AG08395 (cell line): ENCODE results near the gene NVL.
A peak's percentile ranks its signal among the peaks of the same experiment; 100 is the strongest.
"Not testable (repeated sequence)": the region's sequence is repeated elsewhere in the genome, so short reads cannot be mapped to it uniquely, and the experiment has no call there.

ENCODE experiments used
- DNase-seq: peaks from one replicate; pipeline ENCODE4 v3.0.0; 2012; ENCODE audit warnings: mixed read lengths, low spot score

The NVL gene

DNA sequence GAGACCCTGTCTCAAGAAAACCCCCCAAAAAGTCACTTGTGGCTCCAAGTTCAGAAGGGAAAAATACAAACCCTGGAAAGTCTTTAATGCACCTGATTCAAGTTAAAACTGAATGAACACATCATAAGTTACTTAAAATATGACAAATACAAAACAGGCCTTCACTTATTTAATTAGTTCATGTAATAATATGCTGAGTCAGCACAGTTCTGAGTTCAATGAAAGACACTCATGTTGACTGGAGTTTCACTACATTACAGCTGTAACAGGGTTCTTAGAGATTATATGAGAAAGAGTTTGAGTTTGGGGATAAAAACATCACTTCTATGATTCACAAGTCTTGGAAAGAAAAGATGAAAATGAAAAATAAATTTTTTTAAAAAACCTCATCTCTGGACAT, 96.0 kb downstream of the NVL start:
- DNase-seq, result no peak

DNA sequence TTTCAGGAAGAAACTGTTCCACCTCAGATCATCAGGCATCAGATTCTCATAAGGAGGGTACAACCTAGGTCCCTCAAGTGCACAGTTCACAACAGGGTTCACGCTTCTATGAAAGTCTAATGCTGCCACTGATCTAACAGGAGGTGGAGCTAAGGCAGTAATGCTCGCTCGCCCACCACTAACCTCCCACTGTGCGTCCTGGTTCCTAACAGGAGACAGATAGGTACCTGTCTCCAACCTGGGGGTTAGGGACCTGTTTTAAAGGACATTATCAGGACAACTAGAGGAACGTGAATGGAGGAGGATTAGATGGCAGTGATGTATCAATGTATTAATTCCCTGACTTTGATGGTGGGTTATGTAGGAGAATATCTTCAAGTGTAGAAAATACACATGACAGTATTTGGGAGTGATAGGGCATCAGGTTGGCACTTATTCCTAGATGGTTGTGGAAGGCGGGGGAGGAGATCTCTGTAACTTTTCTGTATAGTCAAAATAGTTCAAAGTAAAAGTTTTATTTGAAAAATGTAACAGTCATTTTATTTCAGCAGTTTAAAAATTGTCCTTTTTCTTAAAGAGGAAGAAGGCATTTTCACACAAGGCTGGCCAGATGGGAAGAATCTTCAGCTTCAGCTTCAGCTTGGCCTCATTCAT, 103.0 kb downstream of the NVL start:
- DNase-seq, result no peak

DNA sequence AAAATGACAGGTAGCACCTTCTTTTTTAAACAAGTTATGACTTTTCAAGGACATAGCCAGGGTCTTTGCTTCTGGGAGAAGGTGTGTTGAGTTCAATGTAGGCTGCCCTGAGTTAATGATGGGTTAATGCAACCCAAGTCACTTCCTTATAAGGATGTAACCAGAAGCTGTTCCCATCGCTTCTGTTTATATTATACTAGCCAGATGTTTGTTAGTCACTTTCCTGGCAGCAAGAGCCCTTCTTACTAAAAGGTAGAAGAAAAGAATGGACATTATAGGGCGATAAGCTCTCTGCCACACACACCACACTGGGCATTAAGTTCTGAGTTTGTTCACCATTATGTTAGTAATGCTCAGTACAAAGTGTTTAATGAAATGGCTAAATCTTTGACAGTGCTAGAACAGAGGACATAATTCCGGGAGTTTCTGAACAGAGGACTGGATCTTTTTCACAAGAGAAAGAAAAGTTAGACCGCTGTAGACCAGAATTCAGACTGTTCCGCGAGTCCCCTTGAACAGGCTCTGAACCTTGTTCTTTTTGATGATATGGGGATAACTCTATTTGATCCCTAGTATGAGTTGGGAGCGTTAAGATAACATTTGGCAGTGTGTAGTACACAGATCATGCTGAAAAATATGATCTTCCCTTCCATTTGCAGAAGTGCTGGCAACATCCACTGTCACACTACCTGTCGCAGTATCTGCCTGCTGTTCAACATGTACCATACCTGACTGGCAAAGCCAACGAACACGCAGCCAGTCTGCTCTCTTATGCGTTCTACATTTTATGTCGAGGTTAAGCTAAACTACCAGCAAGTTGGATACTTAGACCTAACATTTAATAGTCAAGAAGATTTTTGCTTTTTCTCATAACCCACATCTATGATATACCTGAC, 105.9 kb downstream of the NVL start:
- DNase-seq, result peak; percentile 85

DNA sequence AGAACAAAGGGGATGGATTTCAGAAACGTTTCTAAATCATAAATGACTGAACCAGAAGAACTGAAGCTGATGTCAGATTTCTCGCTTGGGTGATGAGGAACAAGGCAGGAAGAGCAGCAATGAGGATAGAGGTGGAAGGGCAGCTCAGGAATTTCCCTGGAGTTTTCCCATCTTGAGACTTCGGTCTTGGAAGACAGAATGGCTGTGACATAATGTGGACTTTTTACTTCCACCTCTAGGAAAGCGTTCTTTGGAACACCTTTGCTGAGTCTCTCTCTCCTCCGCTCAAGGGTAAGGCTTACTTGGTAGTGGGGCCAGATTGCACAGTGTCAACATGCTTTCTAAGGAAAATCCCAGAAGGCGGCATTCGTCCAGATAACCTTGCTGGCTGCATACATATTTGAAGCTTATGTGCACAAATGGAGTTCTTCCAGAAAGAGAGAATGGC, 110.3 kb downstream of the NVL start:
- no peak for DNase-seq

DNA sequence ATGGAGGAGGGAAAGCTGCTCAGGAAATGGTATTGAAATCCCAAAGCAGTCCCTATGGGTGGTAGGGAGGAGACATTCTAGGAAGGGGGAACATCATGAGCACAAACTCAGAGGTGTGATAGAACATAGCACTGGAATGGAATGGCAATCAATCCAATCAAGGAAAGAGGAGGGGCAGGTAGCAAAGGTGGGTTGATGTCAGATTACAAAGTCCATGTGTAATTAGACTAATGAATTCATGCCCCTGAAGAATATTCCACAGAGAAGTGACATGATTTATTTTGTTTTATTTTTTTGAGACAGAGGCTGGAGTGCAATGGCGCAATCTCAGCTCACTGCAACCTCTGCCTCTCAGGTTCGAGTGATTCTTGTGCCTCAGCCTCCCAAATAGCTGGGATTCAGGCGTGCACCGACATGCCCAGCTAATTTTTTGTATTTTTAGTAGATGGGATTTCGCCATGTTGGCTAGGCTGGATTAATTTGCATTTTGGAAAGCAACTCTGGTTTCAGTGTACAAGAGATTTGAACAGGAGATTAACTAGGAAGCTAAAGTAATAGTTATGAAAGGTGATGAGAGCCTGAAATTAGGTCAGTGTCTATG, 110.9 kb downstream of the NVL start:
- no peak for DNase-seq

DNA sequence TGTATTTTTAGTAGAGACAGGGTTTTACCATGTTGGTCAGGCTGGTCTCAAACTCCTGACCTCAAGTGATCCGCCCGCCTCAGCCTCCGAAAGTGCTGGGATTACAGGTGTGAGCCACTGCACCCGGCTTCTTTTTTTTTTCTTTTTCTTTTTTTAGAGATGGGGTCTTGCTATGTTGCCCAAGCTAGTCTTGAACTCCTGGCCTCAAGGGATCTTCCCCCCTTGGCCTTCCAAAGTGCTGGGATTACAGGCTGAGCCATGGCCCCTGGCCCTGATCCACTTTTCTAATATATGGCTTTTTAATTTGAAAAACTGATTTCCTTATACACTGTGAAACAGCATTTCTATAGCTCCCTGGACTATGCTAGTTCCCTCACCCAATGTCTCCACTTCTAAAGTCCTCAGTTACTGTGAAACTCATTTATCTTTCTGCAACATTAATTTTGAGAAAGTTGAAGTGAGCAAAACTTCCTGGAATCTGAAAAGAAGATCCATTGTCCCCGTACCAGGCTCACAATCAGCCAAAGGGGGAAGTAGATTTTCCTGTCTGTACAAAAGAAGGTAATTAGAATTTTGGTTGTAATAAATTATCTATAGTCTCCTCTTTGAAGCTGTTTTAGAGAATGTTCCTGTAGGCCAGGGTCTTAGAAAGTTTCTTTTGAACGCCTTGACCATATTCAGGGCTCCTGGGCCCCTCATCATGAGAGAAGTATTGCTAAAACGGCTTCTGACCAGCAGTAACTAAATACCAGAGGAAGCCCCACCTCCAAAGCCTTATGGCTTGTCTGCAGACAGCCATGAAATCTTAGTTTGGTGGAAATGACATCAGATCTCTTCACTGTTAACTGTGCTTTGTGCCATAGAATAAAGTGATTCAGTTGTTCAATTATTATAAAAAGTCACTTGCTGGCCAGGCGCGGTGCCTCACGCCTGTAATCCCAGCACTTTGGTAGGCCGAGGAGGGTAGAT, 112.0 kb downstream of the NVL start:
- no peak for DNase-seq

DNA sequence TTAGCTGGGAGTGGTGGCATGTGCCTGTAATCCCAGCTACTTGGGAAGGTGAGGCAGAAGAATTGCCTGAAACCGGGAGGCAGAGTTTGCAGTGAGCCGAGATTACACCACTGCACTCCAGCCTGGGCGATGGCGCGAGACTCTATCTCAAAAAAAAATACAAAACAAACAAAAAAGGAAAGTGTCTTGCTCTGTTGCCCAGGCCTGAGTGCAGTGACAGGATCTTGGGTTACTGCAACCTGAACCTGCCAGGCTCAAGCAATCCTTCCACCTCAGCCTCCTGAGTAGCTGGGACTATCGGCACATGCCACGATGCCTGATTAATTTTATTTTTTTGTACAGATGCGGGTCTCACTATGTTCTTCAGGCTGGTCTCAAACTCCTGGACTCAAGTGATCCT, 113.6 kb downstream of the NVL start:
- DNase-seq, result no peak

DNA sequence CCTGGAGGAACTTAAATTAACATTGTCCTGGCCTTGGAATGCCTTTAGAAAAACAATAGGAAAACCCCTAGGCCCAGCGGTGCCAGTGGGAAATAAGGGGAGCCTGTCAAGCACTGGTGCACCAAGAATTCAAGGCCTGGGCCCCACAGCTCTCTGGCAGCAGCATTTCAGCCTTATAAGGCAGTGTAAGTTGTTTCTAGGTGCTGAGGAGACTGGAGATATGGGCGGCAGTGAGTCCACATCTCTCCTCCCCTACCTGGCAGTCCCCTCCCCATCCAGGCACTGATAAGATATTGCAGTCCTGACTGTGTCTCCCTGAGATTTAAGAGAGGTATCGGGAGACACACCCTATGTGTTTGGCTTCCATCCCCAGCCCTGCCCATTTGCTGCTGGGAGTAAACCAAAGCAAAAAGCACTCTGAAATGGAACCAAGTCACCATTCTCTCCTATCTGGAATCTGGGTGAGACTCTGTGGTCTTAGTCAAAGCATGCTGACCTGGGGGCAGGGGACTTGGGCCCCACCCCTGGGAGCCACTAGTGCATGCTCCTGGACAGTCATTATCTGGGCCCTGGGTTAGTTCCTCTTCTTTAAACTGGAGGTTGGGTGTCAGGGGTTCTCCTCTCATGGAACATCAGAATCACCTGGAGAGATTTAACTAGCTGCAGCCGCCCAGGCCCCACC, 116.4 kb downstream of the NVL start:
- no peak for DNase-seq

DNA sequence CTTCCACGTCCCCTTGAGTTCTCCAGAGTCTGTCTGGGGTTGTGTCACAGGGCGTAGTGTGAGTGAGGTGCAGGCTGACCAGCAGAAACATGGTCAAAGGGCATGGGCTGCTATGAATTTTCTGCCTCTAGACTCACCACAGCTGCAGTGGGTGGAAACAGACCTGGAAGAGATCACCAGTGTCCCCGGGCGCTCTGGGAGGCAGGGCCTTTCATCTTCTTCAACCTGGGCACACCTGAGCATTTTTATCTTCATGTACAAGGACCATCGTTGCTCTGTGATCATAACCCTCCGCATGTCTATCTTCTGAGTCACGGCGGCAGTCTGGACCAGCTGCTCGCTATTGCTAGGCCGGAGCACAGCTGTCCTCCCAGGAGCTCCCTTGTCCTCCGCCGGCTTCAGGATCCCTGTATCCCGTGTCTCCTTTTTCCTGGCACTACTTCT, 117.3 kb downstream of the NVL start:
- DNase-seq, result no peak

DNA sequence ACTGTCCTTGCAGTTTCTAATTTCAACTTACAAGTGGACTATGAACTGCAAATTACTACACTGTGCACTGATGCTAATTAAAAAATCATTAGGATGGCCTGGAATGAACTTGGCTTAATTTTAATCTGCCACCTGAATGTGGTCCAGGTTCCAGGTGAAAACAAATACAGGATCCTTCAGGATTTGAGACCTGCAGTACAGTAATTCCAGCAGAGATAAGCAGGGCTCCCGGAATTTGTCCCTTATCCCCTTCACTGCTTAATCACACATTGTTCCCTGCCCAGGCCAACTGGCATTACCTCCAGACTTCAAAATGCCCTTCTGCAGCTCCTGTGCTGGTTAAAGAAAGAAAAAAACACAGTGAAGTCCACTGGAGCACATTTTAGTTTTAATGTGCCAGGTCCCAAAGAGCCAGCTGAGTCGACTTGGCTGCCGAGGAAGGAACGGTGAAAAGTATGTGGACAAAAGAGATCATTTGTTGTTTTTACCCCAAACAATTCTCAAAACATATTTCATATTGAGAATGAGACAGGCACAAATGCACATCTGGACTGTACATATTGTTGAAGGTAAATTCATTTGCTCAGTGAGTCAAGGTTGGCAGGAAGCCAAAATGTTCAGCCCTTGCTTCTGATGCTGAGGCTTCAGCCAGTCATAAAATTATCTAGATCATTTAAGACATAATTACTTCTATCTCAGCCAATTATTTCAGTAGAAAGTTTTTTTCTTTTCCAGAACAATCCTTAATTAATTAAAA, 118.6 kb downstream of the NVL start:
- DNase-seq, result peak; percentile 26

DNA sequence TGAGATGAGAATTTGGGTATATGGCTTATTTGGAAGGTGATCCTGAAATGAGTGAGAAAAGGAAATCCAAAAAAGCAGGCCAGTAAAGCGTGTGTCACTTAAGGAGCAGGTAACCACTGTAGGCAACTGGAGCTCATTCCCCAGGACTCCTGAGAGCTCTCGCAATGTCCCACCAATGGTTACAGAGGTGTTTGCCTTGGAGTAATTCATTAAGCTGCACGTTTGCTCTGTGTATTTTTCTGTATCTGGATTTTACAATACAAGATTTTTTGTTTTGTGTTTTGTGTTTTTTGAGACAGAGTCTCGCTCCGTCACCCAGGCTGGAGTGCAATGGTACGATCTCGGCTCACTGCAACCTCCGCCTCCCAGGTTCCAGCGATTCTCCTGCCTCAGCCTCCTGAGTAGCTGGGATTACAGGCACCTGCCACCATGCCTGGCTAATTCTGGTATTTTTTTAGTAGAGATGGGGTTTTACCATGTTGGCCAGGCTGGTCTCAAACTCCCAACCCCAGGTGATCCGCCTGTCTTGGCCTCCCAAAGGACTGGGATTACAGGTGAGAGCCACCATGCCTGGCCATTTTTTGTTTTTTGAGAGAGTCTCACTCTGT, 123.9 kb downstream of the NVL start:
- not testable (repeated sequence) for DNase-seq

DNA sequence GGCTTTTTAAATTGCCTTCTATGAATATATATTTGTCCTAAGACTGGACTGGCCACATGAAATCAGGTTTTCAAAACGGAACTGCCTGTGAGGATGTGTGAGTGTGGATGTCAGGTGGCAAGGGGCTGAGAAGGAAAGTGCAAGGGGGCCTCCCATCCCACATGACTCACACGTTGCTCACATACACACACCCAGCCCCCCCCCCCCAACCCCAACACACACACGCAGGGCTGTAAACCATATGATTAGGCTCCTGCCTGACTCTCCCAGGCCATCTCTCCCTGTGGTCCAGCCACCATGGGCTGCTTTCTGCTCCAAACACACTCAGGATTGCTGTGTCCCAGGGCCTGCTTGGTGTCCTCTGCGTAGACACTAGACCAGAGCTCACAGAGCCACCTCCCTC, 124.5 kb downstream of the NVL start:
- DNase-seq, result peak; percentile 59

DNA sequence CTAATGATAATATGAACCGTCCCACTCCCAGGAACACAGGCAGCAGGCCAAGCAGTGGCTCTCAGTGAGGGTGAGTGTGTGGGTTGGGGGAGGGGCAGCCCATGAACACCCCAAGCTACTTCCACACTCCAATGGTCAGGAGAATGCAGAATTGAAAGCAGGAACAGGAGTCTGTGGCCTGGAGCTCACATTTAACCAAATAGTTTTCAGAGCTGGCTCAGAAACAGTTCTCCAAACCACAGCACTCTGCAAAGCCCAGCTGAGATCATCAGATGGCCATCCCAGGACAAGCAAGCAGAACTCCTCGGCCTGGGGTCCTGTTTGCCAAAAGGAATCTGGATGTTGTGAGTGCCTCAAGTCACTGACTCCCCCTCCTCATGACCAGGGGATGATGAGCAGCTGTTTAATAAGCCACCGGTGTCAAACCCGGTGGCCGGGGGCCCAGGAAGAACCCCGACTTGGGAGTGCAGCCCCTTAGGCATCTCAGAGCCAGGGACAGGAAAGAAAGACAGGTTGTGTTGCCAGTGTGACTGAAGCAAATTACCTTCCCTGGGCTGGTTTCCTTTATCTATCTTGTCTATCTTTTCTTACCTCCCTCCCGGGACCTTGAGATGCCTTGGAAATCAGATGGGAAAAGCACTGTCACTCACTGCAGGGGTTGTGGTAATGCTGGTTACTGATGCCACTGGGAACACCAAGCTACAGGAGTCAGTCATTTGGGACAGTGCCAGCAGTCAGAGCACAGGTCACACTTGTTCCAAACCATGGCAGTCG, 126.5 kb downstream of the NVL start:
- peak; percentile 62 for DNase-seq

DNA sequence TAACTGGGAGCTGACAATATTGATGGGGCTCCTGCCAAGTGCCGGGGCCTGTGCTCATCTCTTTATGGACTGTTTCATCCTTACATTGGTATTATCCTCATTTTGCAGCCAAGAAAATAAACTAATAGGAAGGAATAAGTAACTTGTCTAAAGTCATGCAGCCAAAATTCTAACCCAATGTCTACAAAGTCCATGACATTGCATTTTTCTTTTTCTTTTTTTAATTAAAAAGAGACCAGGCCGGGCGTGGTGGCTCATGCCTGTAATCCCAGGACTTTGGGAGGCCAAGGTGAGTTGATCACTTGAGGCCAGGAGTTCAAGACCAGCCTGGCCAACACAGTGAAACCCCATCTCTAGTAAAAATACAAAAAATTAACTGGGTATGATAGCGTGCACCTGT, 128.1 kb downstream of the NVL start:
- DNase-seq, result no peak

DNA sequence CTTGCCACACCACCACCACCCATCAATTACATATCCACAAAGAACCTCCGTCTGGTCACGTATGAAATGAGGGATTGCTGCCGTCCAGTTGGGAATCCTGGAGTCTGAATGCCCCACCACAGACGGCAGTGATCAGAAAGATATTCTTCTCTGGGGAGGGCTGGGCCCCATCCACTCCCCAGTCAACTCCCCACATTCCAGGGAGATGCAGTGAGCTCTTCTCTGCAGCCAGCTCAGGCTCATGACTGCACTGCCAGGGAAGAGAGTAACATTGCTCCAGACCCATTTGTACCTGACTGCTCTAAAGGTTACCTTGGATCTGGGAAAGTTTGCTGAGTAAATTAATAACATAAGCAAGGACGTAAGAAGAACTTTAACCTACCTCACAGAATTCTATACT, 128.6 kb downstream of the NVL start:
- DNase-seq, result peak; percentile 13

DNA sequence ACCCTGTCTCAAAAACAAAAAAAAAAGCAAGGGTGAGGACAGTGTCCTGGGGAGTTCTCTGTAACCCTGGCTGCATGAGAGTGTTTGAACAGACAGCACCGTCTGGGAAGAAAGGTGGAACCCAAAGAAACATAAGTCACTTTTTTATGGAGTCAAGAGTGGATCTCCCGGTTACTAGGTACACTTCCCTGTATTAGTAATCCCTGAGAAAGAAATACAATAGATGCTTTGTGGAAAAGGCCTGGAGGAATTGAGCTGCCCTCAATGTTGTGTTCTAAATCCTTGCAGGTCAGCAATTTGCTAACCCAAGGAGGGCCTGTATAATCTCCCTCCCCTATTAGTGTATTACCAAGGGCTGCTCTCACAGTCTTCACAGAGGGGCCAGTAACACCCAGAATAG, 130.3 kb downstream of the NVL start:
- no peak for DNase-seq

DNA sequence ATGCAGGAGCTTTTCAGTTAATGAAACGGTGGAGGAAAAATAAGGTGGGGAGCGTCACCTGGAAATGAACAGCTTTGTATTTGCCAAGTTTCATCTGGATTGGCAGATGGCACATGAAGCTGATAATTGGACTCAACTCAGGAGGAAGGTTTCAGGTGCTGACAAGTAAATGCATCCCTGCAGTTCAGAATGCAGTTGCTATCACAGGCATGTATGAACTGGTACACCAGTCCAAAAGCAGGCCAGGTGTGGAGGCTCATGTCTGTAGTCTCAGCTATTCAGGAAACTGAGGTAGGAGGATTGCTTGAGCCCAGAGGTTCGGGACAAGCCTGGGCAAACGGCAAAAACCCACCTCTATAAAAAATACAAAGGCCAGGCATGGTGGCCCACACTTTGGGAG, 131.4 kb downstream of the NVL start:
- no peak for DNase-seq

DNA sequence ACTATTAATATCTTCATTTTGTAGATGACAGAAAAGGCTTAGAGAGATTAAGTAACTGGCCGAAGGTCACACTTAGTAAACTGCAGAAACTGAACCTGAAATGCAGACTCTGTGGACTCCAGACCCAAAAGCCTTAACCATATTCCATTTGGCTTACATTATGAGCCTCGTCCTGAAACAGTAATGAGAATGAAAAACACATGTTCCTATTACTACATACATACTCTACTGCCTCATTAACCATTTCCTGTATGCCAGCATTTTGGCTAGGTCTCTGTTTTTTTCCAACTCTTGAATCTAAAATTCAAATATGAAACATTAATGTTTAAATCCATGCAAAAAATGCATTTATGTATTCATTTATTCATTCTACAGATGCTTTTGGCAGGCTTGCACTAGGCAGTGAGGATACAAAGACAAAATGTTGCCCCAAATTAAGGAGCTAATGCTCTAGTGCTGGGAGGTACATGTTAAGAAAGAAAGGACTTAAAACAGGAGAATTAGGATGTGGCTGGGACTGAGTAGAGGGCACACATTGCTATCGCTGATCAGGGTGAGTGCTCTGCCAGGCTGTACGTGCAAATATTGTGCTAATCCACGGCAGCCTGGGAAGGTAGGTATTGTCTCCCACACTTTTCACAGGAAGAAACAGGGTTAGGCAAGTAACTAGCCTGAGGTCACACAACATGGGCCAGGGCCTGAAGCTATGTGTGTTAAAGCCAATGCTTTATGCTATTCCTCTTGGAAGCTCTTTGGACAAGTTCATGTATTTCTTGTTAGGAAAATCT, 133.0 kb downstream of the NVL start:
- no peak for DNase-seq
